Sigmoid colon (tissue), 7 donors: ENCODE data around the gene PLA2G4D. TPM values are rescaled to one million over a fixed set of nuclear protein-coding genes. Genes with fewer than 3 reads are reported as not detected.

Experiments
- DNase-seq: peaks from one replicate; pipeline ENCODE4 v3.0.0-alpha.2; 2019
- H3K27ac ChIP-seq, 4 donors: fragments of 200-600 bp; sonication (generic); one replicate each; pipeline ENCODE4 v1.5.1; 2016 to 2019; ENCODE audit warnings: mild to moderate bottlenecking in 1 of 4
- H3K27me3 ChIP-seq, 3 donors: fragments of 200-600 bp; sonication (generic); one replicate each; pipeline ENCODE4 v1.5.1; 2019; ENCODE audit warnings: mild to moderate bottlenecking in 1 of 3
- H3K36me3 ChIP-seq, 4 donors: fragments of 200-600 bp; sonication (generic); one replicate each; pipeline ENCODE4 v1.5.1; 2016 to 2019
- H3K4me1 ChIP-seq, 4 donors: fragments of 200-600 bp; sonication (generic); one replicate each; pipeline ENCODE4 v1.5.1; 2017 to 2019
- H3K4me3 ChIP-seq, 4 donors: fragments of 200-600 bp; sonication (generic); one replicate each; pipeline ENCODE4 v1.5.1; 2017 to 2019; ENCODE audit warnings: mild to moderate bottlenecking in 2 of 4, moderate library complexity in 1 of 4
- H3K9me3 ChIP-seq, 4 donors: fragments of 200-600 bp in 3 of 4; sonication (generic) in 3 of 4; one replicate each; pipeline versions ENCODE4 v1.5.1 to v1.6.1; 2013 to 2019
- CTCF ChIP-seq, 4 experiments: fragments of 450-650 bp in 3 of 4; fragments of 200-600 bp in 1 of 4; IDR thresholded peaks; one replicate each; pipeline ENCODE4 v1.5.1; 2016 to 2019; ENCODE audit warnings: antibody characterized with exemption in 4 of 4, mild to moderate bottlenecking in 3 of 4, moderate library complexity in 2 of 4
- EP300 ChIP-seq, 4 donors: sonication (generic); formaldehyde crosslinking; IDR thresholded peaks; one replicate each; pipeline ENCODE4 v1.6.1; 2017; ENCODE audit warnings: antibody characterized with exemption in 4 of 4
- POLR2A ChIP-seq, 2 donors: fragments of 450-650 bp; IDR thresholded peaks; one replicate each; pipeline ENCODE4 v1.6.1; 2016; ENCODE audit warnings: antibody characterized with exemption in 2 of 2, mild to moderate bottlenecking in 2 of 2, moderate library complexity in 2 of 2
- POLR2AphosphoS5 ChIP-seq, 4 donors: sonication (generic); formaldehyde crosslinking; IDR thresholded peaks; one replicate each; pipeline ENCODE4 v1.6.1; 2017; ENCODE audit warnings: antibody characterized with exemption in 4 of 4
- WGBS, 2 donors: extraction: QIAGEN DNeasy Blood & Tissue Kit; methylation state at CpG; one replicate each; pipeline ENCODE4 v1.1.7; 2013; 5-methylcytosine and 5-hydroxymethylcytosine counted together
- intact Hi-C: fragments of 100-400 bp; cut with DNase I; formaldehyde crosslinking; loops from one replicate; pipeline ENCODE4 v1.15.1; 2023
- polyA plus RNA-seq, 3 donors: library from polyadenylated mRNA; stranded (reverse); fragments of 200-250 nt; gene quantifications; one replicate each; pipeline ENCODE4 v1.2.3, GENCODE V29; 2013
- total RNA-seq, 4 donors: library from RNA; depleted of rRNA; stranded (reverse); fragments of >200 nt; gene quantifications; one replicate each; pipeline ENCODE4 v1.1.0, GENCODE V29; 2016
- donor health status: healthy with polysubstance abuse.
- donor health status: Bipolar disorder and iron deficiency.
- donor health status: healthy.

PLA2G4D gene
- total and polyA plus RNA-seq, 7 donors = under 0.01 to 0.31 (median 0.28) TPM; not detected in 4

- no peaks in the 10 kb centered on the region for H3K9me3 ChIP-seq
- DNase-seq = no peak
- intact Hi-C loops = no loop called here
- WGBS, 2 donors = 93 to 95% methylated on average over 3 of the region's 3 CpGs
- peaks cover 0 to 4% (median 0%) of the 10 kb centered on the region in 4 donors for H3K4me1 ChIP-seq
- no peak overlapping the region for H3K4me3 ChIP-seq
- no peak for TF ChIP-seq CTCF (IDR thresholded peaks at IDR 0.05)
- no peak for TF ChIP-seq POLR2A (IDR thresholded peaks at IDR 0.05)
- TF ChIP-seq EP300 (IDR thresholded peaks at IDR 0.05) = no peak
- TF ChIP-seq POLR2AphosphoS5 (IDR thresholded peaks at IDR 0.05) = no peak
- H3K27ac ChIP-seq = no peak overlapping the region
- H3K27me3 ChIP-seq = peaks cover 5 to 21% (median 6%) of the 10 kb centered on the region in 3 donors
- no peaks in the 10 kb centered on the region for H3K36me3 ChIP-seq
Measured at GRCh38 chr15:42085721-42086120, 8.6 kb downstream of the PLA2G4D start.

- no peaks in the 10 kb centered on the region for H3K9me3 ChIP-seq
- intact Hi-C loops = no loop called here
- no peak overlapping the region for H3K4me3 ChIP-seq
- peaks cover 0 to 4% (median 0%) of the 10 kb centered on the region in 4 donors for H3K4me1 ChIP-seq
- H3K36me3 ChIP-seq = no peaks in the 10 kb centered on the region
- WGBS, 2 donors = 53 to 74% methylated on average over 5 of the region's 5 CpGs
- H3K27me3 ChIP-seq = peaks cover 5 to 21% (median 6%) of the 10 kb centered on the region in 3 donors
- TF ChIP-seq POLR2A (IDR thresholded peaks at IDR 0.05) = no peak
- no peak for DNase-seq
- no peak overlapping the region for H3K27ac ChIP-seq
Measured at GRCh38 chr15:42085236-42085605, 9.1 kb downstream of the PLA2G4D start.

- WGBS, 2 donors = 17 to 27% methylated on average over 29 of the region's 29 CpGs
- peaks cover 5 to 21% (median 6%) of the 10 kb centered on the region in 3 donors for H3K27me3 ChIP-seq
- TF ChIP-seq POLR2A (IDR thresholded peaks at IDR 0.05) (no peak), POLR2AphosphoS5 (IDR thresholded peaks at IDR 0.05) (no peak), CTCF (IDR thresholded peaks at IDR 0.05) (peak; percentile 45 to 92 (median 88)), EP300 (IDR thresholded peaks at IDR 0.05) (no peak)
- peaks cover 0 to 4% (median 0%) of the 10 kb centered on the region in 4 donors for H3K4me1 ChIP-seq
- no peak overlapping the region for H3K27ac ChIP-seq
- no peak for DNase-seq
- intact Hi-C loops = loop anchor here (1.0 kb wide), 1 partner anchor 94 kb away; no protein-coding TSS in a partner anchor
- H3K4me3 ChIP-seq = no peak overlapping the region
- no peaks in the 10 kb centered on the region for H3K9me3 ChIP-seq
- H3K36me3 ChIP-seq = no peaks in the 10 kb centered on the region
Measured at GRCh38 chr15:42084465-42085235, 9.7 kb downstream of the PLA2G4D start.

- Histone ChIP-seq H3K36me3 (no peaks in the 10 kb centered on the region), H3K9me3 (no peaks in the 10 kb centered on the region), H3K27ac (no peak overlapping the region), H3K4me1 (peaks cover 0 to 4% (median 0%) of the 10 kb centered on the region in 4 donors), H3K4me3 (no peak overlapping the region), H3K27me3 (peaks cover 5 to 21% (median 6%) of the 10 kb centered on the region in 3 donors)
- no peak for DNase-seq
- intact Hi-C loops = loop anchor here (1.0 kb wide), 1 partner anchor 94 kb away; no protein-coding TSS in a partner anchor
- 80 to 90% methylated on average over 13 of the region's 13 CpGs for WGBS, 2 donors
- no peak for TF ChIP-seq EP300 (IDR thresholded peaks at IDR 0.05)
- TF ChIP-seq CTCF (IDR thresholded peaks at IDR 0.05) = no peak
- TF ChIP-seq POLR2AphosphoS5 (IDR thresholded peaks at IDR 0.05) = no peak
Measured at GRCh38 chr15:42083916-42084315, 10.4 kb downstream of the PLA2G4D start.

- WGBS, 2 donors = 93 to 94% methylated on average over 3 of the region's 3 CpGs
- no peak for DNase-seq
- peaks cover 0 to 4% (median 0%) of the 10 kb centered on the region in 4 donors for H3K4me1 ChIP-seq
- H3K36me3 ChIP-seq = no peaks in the 10 kb centered on the region
- TF ChIP-seq POLR2AphosphoS5 (IDR thresholded peaks at IDR 0.05) (no peak), CTCF (IDR thresholded peaks at IDR 0.05) (no peak), EP300 (IDR thresholded peaks at IDR 0.05) (no peak), POLR2A (IDR thresholded peaks at IDR 0.05) (no peak)
- H3K9me3 ChIP-seq = no peaks in the 10 kb centered on the region
- intact Hi-C loops = no loop called here
- H3K27ac ChIP-seq = no peak overlapping the region
- no peak overlapping the region for H3K4me3 ChIP-seq
- H3K27me3 ChIP-seq = peaks cover 5 to 21% (median 6%) of the 10 kb centered on the region in 3 donors
Measured at GRCh38 chr15:42083605-42083908, 10.8 kb downstream of the PLA2G4D start.
